Kidney epithelial cell (primary cell): ENCODE measurements around the gene RAC2. TPM values are rescaled to one million over a fixed set of nuclear protein-coding genes. Genes with fewer than 3 reads are reported as not detected.

Experiments used
- DNase-seq: peaks from one replicate; pipeline ENCODE4 v3.0.0-alpha.2; 2010; ENCODE audit warnings: low read depth
- H3K27me3 ChIP-seq: 2 replicates; pipeline ENCODE4 v1.6.0; 2011; ENCODE audit warnings: low read length; ENCODE audit not compliant: control insufficient read depth, insufficient read depth
- H3K36me3 ChIP-seq: 2 replicates; pipeline ENCODE4 v1.5.1; 2011; ENCODE audit warnings: low read length; ENCODE audit not compliant: control insufficient read depth, insufficient read depth
- H3K4me3 ChIP-seq: 2 replicates; pipeline ENCODE4 v1.5.1; 2011; ENCODE audit warnings: low read depth, mild to moderate bottlenecking, control low read depth, low read length
- total RNA-seq: library from RNA; depleted of rRNA; stranded (reverse); fragments of >200 nt; gene quantifications from 2 replicates; pipeline ENCODE4 v1.2.3, GENCODE V29; 2015
- TF ChIP-seq, protein P1 (sequence below): IDR thresholded peaks from 2 replicates; pipeline ENCODE4 v1.5.1; 2011; ENCODE audit warnings: mild to moderate bottlenecking, moderate library complexity, low read length, control low read depth, inconsistent platforms; ENCODE audit not compliant: insufficient read depth, poor library complexity, severe bottlenecking

The RAC2 gene
- total RNA-seq, 1 donor from 2014 or later = 24.0 TPM

GRCh38 chr22:37243402-37244113 is 511 bp downstream of the RAC2 start:
- Histone ChIP-seq H3K36me3 (no peaks in the 10 kb centered on the region), H3K27me3 (no peaks in the 10 kb centered on the region), H3K4me3 (peak overlapping the region; percentile 49)
- TF ChIP-seq, protein P1, sequence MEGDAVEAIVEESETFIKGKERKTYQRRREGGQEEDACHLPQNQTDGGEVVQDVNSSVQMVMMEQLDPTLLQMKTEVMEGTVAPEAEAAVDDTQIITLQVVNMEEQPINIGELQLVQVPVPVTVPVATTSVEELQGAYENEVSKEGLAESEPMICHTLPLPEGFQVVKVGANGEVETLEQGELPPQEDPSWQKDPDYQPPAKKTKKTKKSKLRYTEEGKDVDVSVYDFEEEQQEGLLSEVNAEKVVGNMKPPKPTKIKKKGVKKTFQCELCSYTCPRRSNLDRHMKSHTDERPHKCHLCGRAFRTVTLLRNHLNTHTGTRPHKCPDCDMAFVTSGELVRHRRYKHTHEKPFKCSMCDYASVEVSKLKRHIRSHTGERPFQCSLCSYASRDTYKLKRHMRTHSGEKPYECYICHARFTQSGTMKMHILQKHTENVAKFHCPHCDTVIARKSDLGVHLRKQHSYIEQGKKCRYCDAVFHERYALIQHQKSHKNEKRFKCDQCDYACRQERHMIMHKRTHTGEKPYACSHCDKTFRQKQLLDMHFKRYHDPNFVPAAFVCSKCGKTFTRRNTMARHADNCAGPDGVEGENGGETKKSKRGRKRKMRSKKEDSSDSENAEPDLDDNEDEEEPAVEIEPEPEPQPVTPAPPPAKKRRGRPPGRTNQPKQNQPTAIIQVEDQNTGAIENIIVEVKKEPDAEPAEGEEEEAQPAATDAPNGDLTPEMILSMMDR = no peak
- DNase-seq = no peak

DNA sequence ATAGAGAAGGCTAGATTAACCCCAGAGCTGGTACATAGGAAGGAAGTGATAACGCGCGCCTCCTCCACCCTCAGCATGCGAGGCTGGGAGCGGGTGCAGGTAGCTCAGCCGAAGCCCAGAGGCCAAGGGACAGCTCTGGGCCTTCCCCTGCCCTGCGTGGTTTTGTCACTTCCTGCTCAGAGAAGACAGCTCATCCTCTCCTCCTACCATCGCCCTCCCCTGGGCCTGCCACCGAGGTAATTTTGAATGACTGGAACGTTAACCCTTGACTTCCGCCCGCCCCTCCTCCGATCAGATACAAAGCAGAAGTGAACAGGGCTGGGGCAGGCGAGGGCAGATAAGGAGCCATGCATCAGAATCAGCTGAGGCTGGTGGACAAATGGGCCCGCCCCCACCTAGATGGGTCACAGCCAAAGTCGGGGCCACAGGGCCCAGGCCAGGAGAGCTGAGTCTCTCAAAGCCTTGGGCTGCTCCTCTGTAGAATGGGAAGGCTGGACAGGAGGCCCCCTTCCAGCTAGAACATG is 1.6 kb downstream of the RAC2 start:
- Histone ChIP-seq H3K27me3 (no peaks in the 10 kb centered on the region), H3K36me3 (no peaks in the 10 kb centered on the region), H3K4me3 (no peak overlapping the region)
- no peak for DNase-seq
- TF ChIP-seq, protein P1 = no peak

- TF ChIP-seq, protein P1 = no peak
- H3K27me3 ChIP-seq = no peaks in the 10 kb centered on the region
- no peak for DNase-seq
- no peak overlapping the region for H3K4me3 ChIP-seq
- no peaks in the 10 kb centered on the region for H3K36me3 ChIP-seq
Measured at GRCh38 chr22:37241351-37242142, 2.5 kb downstream of the RAC2 start.

DNA sequence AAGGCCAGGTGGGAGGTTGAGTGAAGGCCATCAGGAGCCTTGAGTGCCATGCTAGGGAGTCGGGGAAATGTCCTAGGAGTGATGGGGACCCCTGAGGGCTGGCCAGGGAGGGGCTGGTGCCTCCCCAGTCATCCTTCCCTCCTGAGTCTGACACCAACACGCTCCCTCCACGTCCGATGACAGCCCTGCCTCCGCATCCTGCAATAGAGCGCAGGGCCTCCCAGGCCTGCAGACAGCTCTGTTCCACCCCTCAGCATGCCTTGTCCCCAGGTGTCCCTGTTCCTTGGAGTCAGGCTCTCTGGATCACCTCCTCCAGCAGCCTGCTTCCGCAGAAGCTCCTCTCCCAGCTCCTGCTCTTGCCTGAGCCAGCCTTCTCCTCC is 3.1 kb downstream of the RAC2 start:
- no peaks in the 10 kb centered on the region for H3K27me3 ChIP-seq
- no peak overlapping the region for H3K4me3 ChIP-seq
- TF ChIP-seq, protein P1 = no peak
- no peaks in the 10 kb centered on the region for H3K36me3 ChIP-seq
- DNase-seq = no peak

- H3K36me3 ChIP-seq = no peaks in the 10 kb centered on the region
- no peaks in the 10 kb centered on the region for H3K27me3 ChIP-seq
- no peak overlapping the region for H3K4me3 ChIP-seq
- no peak for DNase-seq
- TF ChIP-seq, protein P1 = no peak
Measured at GRCh38 chr22:37240240-37240940, 3.7 kb downstream of the RAC2 start.
